Measurements from ENCODE around the gene ST14.

The ST14 gene

DNA sequence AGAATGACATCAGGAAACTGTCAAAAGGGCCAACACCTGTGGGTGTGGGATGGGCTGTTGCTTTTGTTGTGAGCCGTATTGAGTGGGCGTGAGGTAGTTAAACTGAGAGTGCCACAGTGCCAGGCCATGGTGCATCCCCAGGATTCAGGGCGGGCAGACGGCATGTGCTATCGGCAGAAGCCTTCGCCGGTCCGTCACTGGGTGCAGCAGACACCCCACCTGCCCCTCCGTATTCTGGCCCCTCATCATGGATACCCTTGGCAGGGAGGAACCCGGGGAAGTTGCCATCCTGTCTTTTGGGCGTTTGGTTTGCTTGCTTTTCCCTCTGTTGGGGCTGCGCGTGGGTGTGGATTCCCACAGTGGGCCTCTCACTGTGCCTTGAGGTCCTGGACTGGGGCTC is 27.5 kb downstream of the ST14 start:
- no peak overlapping the region for H2BK15ac ChIP-seq (replicated peaks; ENCODE audit: low read depth)
- no peak overlapping the region for H2BK120ac ChIP-seq (ENCODE audit: low read depth, low read length)
- no peak overlapping the region for H3K9ac ChIP-seq (ENCODE audit: low read length)
- no peak overlapping the region for H3K4me2 ChIP-seq (ENCODE audit: low read length)
- H2AK5ac ChIP-seq (ENCODE audit: low read length): no peak overlapping the region
- WGBS (ENCODE audit: extremely low coverage, insufficient coverage, low lambda C conversion rate): no CpG with 5 or more reads among the region's 13 CpGs
- no peaks in the 10 kb centered on the region for H3K79me2 ChIP-seq (ENCODE audit: control insufficient read depth, insufficient read depth, low read length)
- H4K5ac ChIP-seq (ENCODE audit: low read length): no peak overlapping the region
- no peak overlapping the region for H3K56ac ChIP-seq (ENCODE audit: low read length)
- H4K8ac ChIP-seq (ENCODE audit: low read depth, low read length): no peak overlapping the region
- DNase-seq: no peak
- H3K4me3 ChIP-seq (ENCODE audit: low read length): no peak overlapping the region
- no peak overlapping the region for H3K4ac ChIP-seq (ENCODE audit: low read depth, low read length)
- H2BK5ac ChIP-seq (ENCODE audit: low read length): no peak overlapping the region
- H3K4me1 ChIP-seq (ENCODE audit: control insufficient read depth, low read depth, low read length): no peaks in the 10 kb centered on the region
- H3K27me3 ChIP-seq (ENCODE audit: insufficient read depth, low read length, poor library complexity): no peaks in the 10 kb centered on the region
- no peaks in the 10 kb centered on the region for H3K36me3 ChIP-seq (ENCODE audit: control insufficient read depth, insufficient read depth, low read length)
- no peaks in the 10 kb centered on the region for H3K79me1 ChIP-seq (ENCODE audit: low read length)
- no peak overlapping the region for H3K18ac ChIP-seq (ENCODE audit: low read length)
- H3K23ac ChIP-seq (ENCODE audit: low read length): no peak overlapping the region
- no peak overlapping the region for H3K27ac ChIP-seq (ENCODE audit: low read depth, low read length)

DNA sequence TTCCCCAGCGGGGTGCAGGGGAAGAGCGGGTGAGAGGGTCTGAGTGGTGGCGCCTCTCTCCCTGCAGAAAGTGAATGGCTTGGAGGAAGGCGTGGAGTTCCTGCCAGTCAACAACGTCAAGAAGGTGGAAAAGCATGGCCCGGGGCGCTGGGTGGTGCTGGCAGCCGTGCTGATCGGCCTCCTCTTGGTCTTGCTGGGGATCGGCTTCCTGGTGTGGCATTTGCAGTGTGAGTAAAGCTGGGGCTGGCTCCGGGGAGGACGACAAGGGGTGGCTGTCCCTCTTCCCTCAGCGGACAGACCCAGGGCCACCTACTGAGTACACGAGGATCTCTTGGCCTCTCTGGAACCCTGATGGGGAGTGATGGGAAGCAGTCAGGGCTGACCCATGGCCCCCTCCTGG is 28.5 kb downstream of the ST14 start:
- no peak overlapping the region for H4K8ac ChIP-seq (ENCODE audit: low read depth, low read length)
- no peaks in the 10 kb centered on the region for H3K79me1 ChIP-seq (ENCODE audit: low read length)
- H3K4me3 ChIP-seq (ENCODE audit: low read length): no peak overlapping the region
- H3K27ac ChIP-seq (ENCODE audit: low read depth, low read length): no peak overlapping the region
- no CpG with 5 or more reads among the region's 14 CpGs for WGBS (ENCODE audit: extremely low coverage, insufficient coverage, low lambda C conversion rate)
- H2BK15ac ChIP-seq (replicated peaks; ENCODE audit: low read depth): no peak overlapping the region
- no peaks in the 10 kb centered on the region for H3K79me2 ChIP-seq (ENCODE audit: control insufficient read depth, insufficient read depth, low read length)
- no peak overlapping the region for H3K4ac ChIP-seq (ENCODE audit: low read depth, low read length)
- no peak overlapping the region for H4K5ac ChIP-seq (ENCODE audit: low read length)
- no peaks in the 10 kb centered on the region for H3K27me3 ChIP-seq (ENCODE audit: insufficient read depth, low read length, poor library complexity)
- no peak overlapping the region for H2AK5ac ChIP-seq (ENCODE audit: low read length)
- no peak overlapping the region for H3K23ac ChIP-seq (ENCODE audit: low read length)
- H2BK120ac ChIP-seq (ENCODE audit: low read depth, low read length): no peak overlapping the region
- no peak overlapping the region for H3K9ac ChIP-seq (ENCODE audit: low read length)
- no peak overlapping the region for H3K18ac ChIP-seq (ENCODE audit: low read length)
- no peaks in the 10 kb centered on the region for H3K4me1 ChIP-seq (ENCODE audit: control insufficient read depth, low read depth, low read length)
- DNase-seq: no peak
- H3K56ac ChIP-seq (ENCODE audit: low read length): no peak overlapping the region
- H3K36me3 ChIP-seq (ENCODE audit: control insufficient read depth, insufficient read depth, low read length): no peaks in the 10 kb centered on the region
- no peak overlapping the region for H2BK5ac ChIP-seq (ENCODE audit: low read length)
- no peak overlapping the region for H3K4me2 ChIP-seq (ENCODE audit: low read length)

DNA sequence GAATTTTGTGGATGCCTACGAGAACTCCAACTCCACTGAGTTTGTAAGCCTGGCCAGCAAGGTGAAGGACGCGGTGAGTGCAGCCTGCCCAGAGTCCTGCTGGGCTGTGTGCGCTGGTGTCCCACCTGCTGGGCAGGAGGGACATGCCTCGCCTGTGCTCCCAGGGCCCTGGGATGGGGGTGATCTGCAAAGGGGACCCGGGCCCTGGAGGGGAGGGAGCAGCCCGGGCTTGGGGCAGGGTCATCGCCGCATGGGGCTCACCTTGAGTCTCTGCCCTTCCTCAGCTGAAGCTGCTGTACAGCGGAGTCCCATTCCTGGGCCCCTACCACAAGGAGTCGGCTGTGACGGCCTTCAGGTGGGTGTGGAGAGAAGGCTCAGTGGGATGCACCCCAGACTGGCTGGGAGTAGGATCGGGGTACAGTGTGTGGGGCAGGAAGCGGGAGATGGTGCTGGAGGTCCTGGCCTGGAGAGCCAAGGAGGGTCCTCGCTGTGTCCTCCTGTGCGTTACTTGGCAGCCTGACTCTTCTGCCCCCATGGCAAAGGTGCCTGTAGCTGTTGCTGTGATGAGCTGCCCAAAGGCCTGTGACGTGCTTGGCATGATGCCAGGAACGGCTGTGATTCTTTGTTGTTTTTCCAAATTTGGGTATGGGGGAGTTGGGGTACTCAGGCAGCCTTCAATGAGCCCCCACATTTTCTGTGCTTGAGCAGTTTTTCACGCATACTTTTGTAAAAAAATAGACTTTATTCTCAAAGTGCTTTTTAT is 29.2 kb downstream of the ST14 start:
- Histone ChIP-seq H3K27me3 (ENCODE audit: insufficient read depth, low read length, poor library complexity) (no peaks in the 10 kb centered on the region), H4K8ac (ENCODE audit: low read depth, low read length) (no peak overlapping the region), H3K4me1 (ENCODE audit: control insufficient read depth, low read depth, low read length) (no peaks in the 10 kb centered on the region), H3K27ac (ENCODE audit: low read depth, low read length) (no peak overlapping the region), H2BK5ac (ENCODE audit: low read length) (no peak overlapping the region), H3K36me3 (ENCODE audit: control insufficient read depth, insufficient read depth, low read length) (no peaks in the 10 kb centered on the region), H3K4ac (ENCODE audit: low read depth, low read length) (no peak overlapping the region), H3K56ac (ENCODE audit: low read length) (no peak overlapping the region), H3K79me1 (ENCODE audit: low read length) (no peaks in the 10 kb centered on the region), H3K4me2 (ENCODE audit: low read length) (no peak overlapping the region), H2BK120ac (ENCODE audit: low read depth, low read length) (no peak overlapping the region), H2BK15ac (replicated peaks; ENCODE audit: low read depth) (no peak overlapping the region), H4K5ac (ENCODE audit: low read length) (no peak overlapping the region), H3K9ac (ENCODE audit: low read length) (no peak overlapping the region), H3K18ac (ENCODE audit: low read length) (no peak overlapping the region), H3K23ac (ENCODE audit: low read length) (no peak overlapping the region), H2AK5ac (ENCODE audit: low read length) (no peak overlapping the region), H3K79me2 (ENCODE audit: control insufficient read depth, insufficient read depth, low read length) (no peaks in the 10 kb centered on the region), H3K4me3 (ENCODE audit: low read length) (no peak overlapping the region)
- no peak for DNase-seq
- WGBS (ENCODE audit: extremely low coverage, insufficient coverage, low lambda C conversion rate): no CpG with 5 or more reads among the region's 19 CpGs

DNA sequence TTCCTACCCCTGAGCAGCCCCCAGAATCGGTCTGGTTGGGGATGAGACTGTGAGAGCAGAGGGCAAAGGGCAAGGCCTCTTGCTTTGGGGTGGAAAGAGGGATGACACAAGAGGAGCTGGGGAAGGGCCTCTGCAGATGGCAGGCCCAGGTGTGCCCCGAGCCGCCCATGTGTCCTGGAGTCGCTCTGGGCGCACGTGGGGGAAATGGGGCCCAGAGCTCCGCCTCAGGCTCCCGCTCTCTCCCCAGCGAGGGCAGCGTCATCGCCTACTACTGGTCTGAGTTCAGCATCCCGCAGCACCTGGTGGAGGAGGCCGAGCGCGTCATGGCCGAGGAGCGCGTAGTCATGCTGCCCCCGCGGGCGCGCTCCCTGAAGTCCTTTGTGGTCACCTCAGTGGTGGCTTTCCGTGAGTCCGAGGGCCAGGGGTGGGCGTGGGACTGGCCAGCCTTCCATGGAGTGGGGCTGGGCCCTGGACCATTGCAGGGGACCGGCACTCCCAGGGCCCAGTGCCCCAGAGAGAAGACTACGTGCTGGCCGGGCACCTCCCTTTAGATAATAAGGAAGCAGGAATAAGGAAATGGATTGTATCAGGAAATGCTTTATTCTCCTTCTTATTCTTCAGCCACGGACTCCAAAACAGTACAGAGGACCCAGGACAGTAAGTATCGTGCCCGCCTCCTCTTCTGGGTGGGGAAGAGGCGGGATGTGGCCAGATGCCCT is 30.1 kb downstream of the ST14 start:
- H3K36me3 ChIP-seq (ENCODE audit: control insufficient read depth, insufficient read depth, low read length): no peaks in the 10 kb centered on the region
- H3K18ac ChIP-seq (ENCODE audit: low read length): no peak overlapping the region
- no peaks in the 10 kb centered on the region for H3K4me1 ChIP-seq (ENCODE audit: control insufficient read depth, low read depth, low read length)
- no peaks in the 10 kb centered on the region for H3K79me2 ChIP-seq (ENCODE audit: control insufficient read depth, insufficient read depth, low read length)
- no peak for DNase-seq
- no peak overlapping the region for H3K23ac ChIP-seq (ENCODE audit: low read length)
- no peak overlapping the region for H2BK120ac ChIP-seq (ENCODE audit: low read depth, low read length)
- H3K4me2 ChIP-seq (ENCODE audit: low read length): no peak overlapping the region
- H2AK5ac ChIP-seq (ENCODE audit: low read length): no peak overlapping the region
- no peak overlapping the region for H2BK5ac ChIP-seq (ENCODE audit: low read length)
- no peak overlapping the region for H4K8ac ChIP-seq (ENCODE audit: low read depth, low read length)
- no peak overlapping the region for H2BK15ac ChIP-seq (replicated peaks; ENCODE audit: low read depth)
- no peak overlapping the region for H3K4ac ChIP-seq (ENCODE audit: low read depth, low read length)
- no peak overlapping the region for H4K5ac ChIP-seq (ENCODE audit: low read length)
- H3K79me1 ChIP-seq (ENCODE audit: low read length): no peaks in the 10 kb centered on the region
- no peak overlapping the region for H3K4me3 ChIP-seq (ENCODE audit: low read length)
- H3K9ac ChIP-seq (ENCODE audit: low read length): no peak overlapping the region
- no peak overlapping the region for H3K27ac ChIP-seq (ENCODE audit: low read depth, low read length)
- H3K56ac ChIP-seq (ENCODE audit: low read length): no peak overlapping the region
- no CpG with 5 or more reads among the region's 32 CpGs for WGBS (ENCODE audit: extremely low coverage, insufficient coverage, low lambda C conversion rate)
- H3K27me3 ChIP-seq (ENCODE audit: insufficient read depth, low read length, poor library complexity): no peaks in the 10 kb centered on the region

DNA sequence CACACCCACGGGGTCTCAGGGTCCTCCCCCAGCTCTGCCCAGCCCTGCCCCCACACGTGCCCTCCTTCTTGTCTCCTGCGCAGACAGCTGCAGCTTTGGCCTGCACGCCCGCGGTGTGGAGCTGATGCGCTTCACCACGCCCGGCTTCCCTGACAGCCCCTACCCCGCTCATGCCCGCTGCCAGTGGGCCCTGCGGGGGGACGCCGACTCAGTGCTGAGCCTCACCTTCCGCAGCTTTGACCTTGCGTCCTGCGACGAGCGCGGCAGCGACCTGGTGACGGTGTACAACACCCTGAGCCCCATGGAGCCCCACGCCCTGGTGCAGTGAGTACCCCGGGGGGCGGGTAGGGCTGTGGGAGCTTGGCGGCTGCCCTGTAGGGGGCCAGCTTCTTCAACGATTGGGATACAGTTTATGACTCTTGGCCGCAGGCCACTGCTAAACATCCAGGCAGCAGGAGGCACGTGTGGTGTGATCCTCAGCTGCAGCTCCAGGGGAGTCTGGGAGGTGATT is 30.8 kb downstream of the ST14 start:
- no peak overlapping the region for H3K9ac ChIP-seq (ENCODE audit: low read length)
- WGBS (ENCODE audit: extremely low coverage, insufficient coverage, low lambda C conversion rate): no CpG with 5 or more reads among the region's 29 CpGs

More for the DNA sequence above, 30.8 kb downstream of the ST14 start:
- no peak overlapping the region for H3K4me2 ChIP-seq (ENCODE audit: low read length)
- no peak overlapping the region for H2BK5ac ChIP-seq (ENCODE audit: low read length)
- no peaks in the 10 kb centered on the region for H3K79me1 ChIP-seq (ENCODE audit: low read length)
- H3K27ac ChIP-seq (ENCODE audit: low read depth, low read length): no peak overlapping the region
- no peak overlapping the region for H3K4me3 ChIP-seq (ENCODE audit: low read length)
- no peaks in the 10 kb centered on the region for H3K4me1 ChIP-seq (ENCODE audit: control insufficient read depth, low read depth, low read length)
- no peak overlapping the region for H4K8ac ChIP-seq (ENCODE audit: low read depth, low read length)
- no peak overlapping the region for H2BK15ac ChIP-seq (replicated peaks; ENCODE audit: low read depth)
- no peak overlapping the region for H3K23ac ChIP-seq (ENCODE audit: low read length)
- no peak for DNase-seq
- H2AK5ac ChIP-seq (ENCODE audit: low read length): no peak overlapping the region
- H2BK120ac ChIP-seq (ENCODE audit: low read depth, low read length): no peak overlapping the region
- H4K5ac ChIP-seq (ENCODE audit: low read length): no peak overlapping the region
- no peak overlapping the region for H3K4ac ChIP-seq (ENCODE audit: low read depth, low read length)
- no peak overlapping the region for H3K56ac ChIP-seq (ENCODE audit: low read length)
- no peak overlapping the region for H3K18ac ChIP-seq (ENCODE audit: low read length)
- no peaks in the 10 kb centered on the region for H3K27me3 ChIP-seq (ENCODE audit: insufficient read depth, low read length, poor library complexity)
- H3K79me2 ChIP-seq (ENCODE audit: control insufficient read depth, insufficient read depth, low read length): no peaks in the 10 kb centered on the region
- H3K36me3 ChIP-seq (ENCODE audit: control insufficient read depth, insufficient read depth, low read length): no peaks in the 10 kb centered on the region
